GM19328 (cell line): ENCODE data around the gene SORCS2.
"Not testable (repeated sequence)": the region's sequence is repeated elsewhere in the genome, so short reads cannot be mapped to it uniquely, and the experiment has no call there.

Experiments used
- ATAC-seq: cut with Tn5 transposase; IDR thresholded peaks from one replicate; pipeline ENCODE4 v1.9.1; 2021; ENCODE audit warnings: mild to moderate bottlenecking, moderate library complexity; ENCODE audit not compliant: unreplicated experiment

SORCS2 gene

DNA sequence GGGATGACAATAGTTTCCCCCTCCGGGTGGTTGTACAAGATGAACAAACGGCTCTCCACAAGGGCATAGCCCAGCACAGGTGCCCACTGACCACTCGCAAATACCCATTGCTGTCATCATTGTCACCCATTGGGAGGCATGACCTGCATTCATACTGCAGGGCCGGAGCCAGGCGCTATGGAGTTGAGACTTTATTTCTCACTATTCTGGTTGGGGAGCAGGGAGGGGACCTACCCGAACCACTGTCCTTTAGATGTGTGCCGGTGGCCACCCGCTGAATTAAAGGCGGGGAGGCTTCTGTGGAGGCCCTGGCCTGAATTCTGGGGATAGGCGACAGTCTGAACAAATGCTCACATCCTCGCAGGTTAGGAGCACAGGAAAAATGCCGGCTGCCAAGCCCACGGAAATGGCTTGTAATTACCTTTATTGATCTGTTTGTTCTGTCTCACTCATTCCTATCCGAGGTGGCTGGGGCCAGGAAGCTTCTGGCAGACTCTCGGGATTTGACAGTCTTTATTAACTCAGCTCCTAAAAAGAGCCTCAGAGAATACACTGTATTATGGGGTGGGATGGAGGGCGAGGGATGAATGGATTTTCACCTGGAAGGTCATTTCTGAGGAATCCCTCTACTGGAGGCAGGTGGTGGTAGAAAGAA, 367.5 kb downstream of the SORCS2 start:
- no peak for ATAC-seq

DNA sequence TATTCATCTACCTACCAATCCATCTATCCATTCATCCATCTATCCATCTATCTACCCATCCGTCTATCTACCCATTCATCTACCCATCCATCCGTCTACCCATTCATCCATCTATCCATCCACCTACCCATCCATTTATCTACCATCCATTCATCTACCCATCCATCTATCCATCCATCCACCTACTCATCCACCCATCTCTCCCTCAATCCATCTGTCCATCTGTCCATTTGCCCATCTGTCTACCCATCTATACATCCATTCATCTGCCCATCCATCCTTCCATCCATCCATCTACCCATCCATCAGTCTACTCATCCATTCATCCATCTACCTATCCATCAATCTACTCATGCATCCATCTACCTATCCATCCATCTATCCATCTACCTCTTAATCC, 369.2 kb downstream of the SORCS2 start:
- no peak for ATAC-seq

DNA sequence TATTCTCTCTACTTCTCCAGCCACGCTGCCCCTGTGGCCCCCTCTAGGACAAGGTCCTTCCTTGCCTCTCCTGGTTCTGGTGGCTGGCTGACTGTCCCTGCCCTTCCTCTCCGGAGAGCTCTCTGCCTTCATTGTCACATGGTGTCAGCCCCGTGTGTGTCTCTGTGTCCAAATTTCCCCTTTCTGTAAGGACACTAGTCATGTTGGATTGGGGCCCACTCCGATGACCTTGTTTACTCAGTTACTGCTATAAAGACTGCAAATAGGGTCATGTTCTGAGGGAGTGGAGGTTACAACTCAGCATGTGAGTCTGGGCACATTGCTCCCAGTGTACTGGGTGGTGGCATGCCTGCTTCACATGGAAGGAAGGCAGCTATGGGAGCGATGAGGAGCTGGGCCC, 371.9 kb downstream of the SORCS2 start:
- ATAC-seq, result no peak

DNA sequence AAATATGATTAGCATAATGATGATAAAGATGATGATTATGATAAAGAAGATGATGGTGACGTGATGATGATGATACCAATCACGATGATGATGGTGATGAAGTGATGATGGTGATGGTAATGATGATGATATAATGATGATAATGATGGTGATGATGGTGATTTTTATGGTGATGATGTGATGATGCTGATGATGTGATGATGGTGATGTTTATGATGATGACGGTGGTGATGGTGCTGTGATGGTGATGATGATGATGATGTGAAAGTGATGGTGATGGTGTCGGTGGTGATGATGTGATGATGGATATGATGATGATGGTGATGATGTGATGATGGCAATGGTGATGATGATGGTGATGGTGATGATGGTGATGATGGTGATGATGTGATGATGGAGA, 373.1 kb downstream of the SORCS2 start:
- no peak for ATAC-seq

DNA sequence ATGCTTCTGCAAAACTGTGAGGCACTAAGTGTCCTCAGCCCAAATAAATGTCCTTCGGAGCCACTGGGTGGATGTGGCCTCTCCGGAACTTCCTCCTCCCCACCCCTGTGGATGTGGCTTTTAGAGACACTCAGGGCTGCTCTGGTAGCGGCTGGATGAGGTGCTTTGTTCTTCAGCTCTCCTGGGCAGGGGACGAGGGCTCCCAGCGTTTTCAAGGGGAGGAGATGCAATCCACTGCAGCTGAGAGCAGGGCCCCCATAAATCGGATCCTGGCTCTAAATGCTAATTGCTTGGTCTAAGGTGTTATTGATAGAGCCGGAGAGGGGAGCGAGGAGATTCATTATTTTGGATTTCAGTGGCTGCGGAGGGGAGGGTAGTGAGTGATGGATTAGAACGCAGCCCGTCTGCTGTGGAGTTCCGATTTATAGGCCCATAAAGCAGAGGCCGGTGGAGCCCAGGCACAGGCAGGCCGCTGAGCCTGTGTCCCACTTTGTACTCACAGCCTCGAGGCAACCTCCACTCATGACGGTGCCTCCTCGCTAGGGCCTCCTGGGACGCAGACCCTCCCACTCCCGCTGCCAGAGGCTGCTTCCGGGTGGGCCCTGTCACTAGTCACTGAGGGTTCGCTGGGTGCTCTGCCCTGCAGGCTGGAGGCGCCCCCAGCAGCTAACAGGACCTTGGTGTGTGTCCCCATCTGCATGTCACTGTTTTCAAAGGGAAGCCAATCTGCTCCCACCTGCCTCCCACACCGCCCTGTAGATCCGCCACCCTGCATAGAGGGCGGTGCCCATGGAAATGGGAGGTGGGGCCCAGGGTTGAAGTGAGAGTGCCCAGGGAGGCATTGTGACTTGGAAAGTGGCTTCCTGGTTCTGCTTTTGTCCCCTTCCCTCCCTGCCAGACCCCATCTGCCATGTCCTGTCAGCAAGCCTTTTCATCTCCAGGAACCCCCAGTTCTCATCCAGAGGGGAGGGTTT, 377.8 kb downstream of the SORCS2 start:
- ATAC-seq, result no peak

DNA sequence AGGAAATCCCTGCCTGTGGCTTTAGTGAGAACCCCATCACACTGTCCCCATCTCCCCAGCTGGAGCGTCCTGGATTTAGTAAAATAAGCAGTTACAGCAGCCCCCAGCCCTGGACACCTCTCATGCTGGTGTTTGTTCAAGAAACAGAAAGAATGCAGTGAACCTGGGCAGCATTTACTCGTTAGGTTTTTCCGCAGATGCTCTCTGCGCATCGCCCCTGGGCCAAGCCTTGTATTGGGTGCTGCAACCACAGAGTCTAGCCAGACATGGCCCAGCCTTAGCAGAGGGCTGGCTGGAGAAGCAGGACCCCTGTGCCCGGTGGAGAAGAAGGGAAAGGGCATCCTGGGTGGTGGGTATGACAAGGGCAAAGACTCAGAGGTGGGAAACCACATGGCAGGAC, 378.7 kb downstream of the SORCS2 start:
- no peak for ATAC-seq

DNA sequence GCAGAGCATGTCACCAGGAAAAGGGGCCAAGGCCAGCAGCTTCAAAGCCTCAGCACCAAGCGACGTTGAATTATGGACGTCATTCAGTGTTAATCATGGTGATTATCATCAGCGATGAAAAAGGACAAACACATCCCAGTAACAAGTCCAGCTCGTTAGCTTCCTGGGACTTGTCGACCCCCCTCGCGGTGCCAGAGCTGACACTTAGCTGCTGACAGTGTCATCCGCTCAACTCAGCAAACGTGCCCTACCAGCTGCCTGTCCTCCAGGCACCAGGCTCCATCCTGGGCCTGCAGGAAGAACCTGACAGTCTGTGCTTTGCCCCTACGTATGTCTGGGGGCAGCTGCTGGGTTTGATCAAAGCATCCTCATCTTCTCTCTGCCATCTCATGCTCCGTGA, 379.4 kb downstream of the SORCS2 start:
- no peak for ATAC-seq

DNA sequence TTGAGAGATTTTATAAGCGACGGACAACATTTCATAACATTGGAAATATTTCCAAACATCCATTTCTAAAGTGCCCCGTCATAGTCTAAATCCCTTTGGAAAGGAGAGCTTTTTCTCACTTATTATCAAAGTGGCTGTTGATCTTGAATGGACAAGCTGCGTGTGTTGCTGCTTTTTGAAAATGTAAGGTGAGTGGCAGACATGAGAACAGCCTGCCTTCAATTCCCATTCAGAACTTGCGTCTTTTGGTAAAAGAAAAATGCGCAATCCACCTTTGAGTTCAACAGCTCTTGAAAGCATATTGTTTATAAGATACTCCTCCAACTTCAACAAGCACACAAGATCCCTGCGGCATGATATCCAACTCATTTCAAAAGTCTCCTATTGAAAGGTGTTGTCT, 380.6 kb downstream of the SORCS2 start:
- ATAC-seq, result no peak

DNA sequence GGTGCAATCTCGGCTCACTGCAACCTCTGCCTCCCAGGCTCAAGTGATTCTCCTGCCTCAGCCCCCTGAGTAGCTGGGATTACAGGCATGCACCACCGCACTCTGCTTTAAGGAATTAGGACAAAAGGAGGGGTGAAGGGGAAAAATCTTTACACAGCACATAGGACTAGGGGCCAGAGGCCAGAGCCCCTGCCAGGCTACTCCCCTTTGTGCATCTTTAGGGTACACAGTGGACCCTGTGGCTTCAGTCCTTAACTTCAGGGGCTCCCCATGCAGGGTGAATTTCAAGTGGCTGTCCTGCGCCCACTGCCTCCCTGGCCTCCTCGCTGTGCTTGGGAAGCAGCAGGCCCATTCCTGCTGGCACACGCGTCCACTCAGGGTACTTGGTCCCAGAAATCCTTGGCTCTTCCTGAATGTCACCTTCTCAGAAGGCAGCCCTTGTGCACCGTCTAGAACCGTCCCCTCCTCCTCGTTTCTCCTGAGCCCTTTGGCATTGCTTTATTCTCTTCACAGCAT, 381.3 kb downstream of the SORCS2 start:
- ATAC-seq, result no peak

DNA sequence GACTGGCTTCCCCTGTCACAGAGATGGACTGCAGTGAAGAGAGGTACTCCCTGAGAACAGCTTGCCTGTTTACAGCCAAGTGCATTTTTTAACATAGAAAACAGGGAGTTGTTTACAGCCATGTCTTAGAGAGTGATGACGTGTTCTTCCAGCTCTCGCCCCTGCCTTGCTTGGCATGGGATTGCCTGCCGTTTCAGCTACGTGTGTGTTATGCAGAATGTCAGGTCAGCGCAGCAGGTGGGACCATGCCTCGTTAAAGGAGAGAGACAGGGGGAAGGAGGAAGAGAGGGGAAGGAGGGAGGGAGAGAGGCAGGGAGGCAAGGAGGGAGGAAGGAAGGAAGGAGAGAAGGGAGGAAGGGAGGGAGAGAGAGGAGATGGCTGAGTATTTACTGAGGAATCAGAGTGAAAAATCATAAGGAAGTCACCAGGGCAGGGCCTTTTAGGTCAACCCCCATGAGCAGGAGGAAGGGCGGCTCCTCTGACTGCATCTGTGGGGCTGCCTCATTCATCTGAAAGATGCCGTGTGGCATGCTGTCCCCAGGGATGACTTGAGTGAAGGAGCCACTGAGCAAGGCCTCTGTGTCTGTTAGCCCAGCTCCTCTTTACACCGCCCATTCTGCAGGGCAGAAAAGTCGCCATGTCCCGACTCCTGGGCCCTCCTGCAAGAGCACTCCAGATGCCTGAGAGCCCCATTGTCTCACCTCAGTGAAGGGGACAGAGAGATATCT, 382.1 kb downstream of the SORCS2 start:
- no peak for ATAC-seq

DNA sequence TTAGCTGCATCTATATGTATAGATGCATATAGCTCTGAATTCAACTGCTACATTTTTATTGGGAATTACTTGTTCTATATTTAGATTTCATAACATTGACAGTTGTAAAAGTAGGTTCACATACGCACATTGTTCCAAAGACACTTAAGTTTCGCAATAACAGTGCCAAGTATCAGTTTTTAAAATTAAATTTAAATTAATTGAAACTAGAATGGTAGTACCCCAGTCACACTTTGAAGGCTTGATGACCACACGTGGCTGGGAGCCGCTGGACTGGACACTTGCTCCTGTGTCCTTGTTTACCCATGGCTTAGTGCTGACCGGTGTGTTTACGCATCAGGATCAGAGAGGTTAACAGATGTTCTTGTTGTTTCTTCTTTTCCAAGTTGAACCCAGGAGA, 383.1 kb downstream of the SORCS2 start:
- ATAC-seq, result no peak

DNA sequence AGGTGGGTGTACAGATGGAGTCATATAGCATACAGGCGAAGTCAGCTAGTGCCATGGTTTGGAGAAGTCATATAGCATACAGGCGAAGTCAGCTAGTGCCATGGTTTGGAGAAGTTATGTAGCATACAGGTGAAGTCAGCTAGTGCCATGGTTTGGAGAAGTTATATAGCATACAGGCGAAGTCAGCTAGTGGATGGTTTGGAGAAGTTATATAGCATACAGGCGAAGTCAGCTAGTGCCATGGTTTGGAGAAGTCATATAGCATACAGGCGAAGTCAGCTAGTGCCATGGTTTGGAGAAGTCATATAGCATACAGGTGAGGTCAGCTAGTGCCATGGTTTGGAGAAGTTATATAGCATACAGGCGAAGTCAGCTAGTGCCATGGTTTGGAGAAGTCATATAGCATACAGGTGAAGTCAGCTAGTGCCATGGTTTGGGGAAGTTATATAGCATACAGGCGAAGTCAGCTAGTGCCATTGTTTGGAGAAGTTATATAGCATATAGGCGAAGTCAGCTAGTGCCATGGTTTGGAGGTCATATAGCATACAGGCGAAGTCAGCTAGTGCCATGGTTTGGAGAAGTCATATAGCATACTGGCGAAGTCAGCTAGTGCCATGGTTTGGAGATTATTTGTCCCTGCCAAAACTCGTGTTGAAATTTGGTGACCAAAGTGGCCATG, 385.2 kb downstream of the SORCS2 start:
- ATAC-seq, result not testable (repeated sequence)

DNA sequence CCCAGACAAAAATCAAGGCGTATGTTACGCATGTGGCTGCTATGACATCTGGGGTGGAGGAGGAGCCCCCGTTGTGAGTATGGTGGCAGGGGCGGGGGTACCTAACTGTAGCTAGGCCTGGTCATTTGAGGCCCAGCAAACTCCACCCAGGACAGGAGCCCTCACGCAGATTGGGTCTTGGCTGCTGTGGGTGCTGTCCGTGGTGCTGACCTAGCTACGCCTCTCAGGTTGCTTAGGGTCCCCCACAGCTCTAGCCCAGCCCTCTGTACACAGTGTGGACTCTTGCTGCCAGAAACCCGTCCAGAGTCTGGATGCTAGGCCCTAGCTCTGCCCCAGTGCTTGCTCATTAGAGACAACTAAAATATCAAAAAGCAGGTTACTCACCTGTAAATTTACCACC, 389.1 kb downstream of the SORCS2 start:
- no peak for ATAC-seq

DNA sequence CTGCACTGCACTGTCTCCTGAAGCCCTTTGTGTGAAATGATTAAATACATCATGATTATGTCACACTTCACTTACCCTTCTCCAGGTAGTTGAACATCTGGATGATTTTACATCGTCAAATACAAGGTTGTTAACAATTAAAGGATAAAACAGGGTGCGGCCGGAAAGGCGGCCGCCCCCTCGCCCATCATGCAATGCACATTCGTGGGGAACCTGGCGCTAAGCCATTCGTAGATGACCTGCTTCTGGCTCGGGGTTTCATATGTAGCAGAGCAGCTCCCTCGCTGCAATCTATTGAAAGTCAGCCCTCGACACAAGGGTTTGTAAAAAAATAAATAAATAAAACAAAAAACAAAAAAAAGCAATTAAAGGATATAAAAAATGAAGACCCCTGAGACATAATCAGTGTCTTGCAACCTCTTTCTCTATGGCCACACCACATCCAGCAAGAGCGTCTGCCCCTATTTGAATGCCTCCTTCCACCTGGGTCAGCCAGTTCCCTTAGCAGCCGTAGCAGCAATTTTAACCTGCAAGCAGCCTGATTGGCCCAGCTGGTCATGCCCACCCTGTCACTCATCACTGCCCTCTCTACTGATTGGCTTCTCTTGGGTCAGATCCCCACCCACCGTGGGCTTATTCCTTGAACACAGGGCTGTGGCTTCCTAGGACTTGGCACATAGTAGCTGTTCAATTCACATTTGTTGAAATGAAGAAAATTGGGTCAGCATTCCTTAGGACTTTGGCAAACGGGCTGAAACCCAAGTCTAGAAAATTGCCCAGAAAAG, 390.2 kb downstream of the SORCS2 start:
- ATAC-seq, result no peak

DNA sequence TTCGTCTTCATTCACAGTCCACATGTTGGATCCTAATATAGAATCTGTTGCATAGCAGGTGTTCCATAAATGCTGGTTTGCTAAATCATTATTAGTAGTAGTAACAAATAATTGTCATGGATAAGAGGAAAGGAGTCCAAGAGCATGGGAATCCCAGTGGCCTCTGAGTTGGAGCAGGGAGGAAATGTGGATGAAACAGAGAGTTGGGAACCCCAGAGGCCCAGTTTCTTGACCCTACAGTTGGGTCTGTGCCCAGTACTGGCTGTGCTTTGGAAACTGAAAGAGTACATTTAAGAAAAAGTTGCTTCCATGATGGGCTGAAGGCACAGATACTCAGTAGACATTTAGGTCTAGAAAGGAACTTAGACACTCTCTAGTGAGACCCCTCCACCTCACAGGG, 391.8 kb downstream of the SORCS2 start:
- no peak for ATAC-seq

DNA sequence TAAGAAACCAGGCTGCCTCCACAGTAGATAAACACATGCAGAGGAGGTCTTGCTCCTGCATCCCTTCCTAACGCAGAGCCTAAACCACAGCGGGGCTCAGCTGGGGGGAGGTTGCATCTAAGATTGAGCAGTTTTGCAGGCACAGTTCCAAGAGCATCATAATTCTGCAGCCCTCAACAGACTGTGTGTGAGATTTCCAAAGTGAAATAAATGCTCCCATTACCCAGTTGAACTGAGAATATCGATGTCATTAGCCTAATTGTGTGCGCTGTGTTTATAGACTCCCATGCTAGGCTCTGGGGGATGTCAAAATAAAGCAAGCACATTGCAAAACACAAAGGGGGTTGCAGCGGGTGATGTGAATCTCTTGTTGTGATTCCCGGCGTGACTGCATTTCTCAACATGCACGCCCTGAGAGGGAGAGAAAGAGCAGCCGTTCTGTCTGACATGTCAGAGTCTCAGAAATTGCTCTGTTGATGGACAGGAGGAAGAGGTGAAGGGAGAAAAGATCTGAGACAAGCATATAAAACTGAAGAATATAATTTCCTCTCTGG, 392.3 kb downstream of the SORCS2 start:
- ATAC-seq, result no peak

DNA sequence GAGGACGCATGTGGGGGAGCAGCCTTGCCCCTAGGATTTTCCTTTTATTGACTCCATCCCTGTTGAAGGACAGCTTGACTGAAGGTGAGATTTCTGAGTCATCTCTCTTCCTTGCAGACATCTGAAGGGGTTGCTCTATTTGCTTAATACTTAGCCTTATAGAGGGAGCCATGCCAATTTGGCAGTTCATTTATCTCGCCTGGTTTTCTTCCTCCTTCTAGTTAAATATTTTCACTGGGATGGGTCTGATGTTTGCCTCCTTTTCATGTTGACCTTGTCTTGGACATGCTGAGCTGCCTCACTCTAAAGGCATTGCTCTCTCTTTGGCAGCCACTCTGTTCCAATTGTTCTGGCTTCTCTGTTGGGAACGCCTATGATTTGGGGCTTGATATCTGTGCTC, 393.4 kb downstream of the SORCS2 start:
- ATAC-seq, result no peak

DNA sequence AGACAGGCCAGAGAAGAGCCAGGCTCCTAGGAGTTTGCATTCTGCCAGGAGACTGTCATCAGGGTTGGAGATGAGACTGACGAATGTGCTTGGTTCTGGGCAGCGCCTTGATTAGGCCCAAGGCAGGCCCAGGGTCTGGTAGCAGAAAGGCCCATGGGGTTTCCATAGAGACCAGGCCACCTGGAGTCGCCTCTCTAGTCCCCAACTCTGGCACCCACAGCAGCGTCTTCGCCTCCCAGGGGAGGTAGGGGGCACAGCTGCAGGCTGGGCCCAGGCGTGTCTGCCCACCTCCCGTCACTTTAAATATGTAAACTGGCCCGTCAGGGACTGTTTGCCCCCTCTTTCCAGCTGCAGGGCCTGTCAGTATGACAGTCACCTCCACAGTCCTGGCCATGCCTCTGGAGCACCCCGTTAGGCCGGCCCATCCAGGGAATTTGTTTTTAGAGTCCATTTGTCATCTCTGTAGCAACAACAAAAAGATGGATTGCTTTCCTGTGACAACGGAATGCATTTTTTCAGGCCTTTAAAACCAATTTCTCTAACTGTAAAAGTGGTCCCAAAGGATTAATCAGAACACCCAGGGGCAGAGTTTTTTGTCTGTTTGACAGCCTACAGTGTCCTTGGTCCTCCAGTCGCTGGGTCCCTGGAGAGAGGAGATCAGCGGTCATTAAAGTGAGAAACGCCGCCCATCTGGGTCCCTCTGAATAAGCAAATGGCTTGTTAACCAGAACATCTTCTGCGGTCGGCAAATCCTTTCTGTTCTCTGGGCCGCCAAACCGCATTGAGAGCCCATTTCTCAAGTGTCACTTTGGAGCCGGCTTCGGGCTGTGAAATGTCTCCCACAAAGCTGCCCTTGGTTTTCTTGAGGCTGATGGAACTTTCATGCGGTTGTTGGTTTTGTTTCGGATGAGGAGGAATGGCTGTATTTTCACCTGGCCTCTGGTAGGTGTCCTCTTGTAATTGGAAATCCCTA, 395.4 kb downstream of the SORCS2 start:
- ATAC-seq, result no peak

DNA sequence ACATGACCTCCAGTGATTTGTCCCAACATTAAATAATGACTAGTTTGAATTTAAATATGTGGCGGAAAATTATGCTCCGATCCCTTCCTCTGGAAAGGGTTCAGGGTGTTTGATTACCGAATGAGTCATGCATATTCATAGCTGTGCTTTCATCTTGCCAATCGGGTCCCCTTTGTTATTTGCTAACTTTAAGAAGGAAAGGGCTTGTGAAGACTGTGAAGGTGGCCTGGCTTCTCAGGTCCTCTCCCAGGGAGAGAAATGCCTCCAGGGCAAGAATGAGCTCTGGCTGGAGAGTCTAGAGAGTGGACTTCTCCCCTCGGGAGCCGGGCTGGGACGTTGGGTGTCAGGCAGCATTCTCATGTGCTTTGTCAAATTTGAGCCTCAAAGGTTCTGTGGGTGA, 397.9 kb downstream of the SORCS2 start:
- ATAC-seq, result no peak
